SK-N-SH treated with all-trans-retinoic acid at 6 μM for 48 hours (cell line): ENCODE data around the gene YIF1A.

Experiments used
- ATAC-seq: fragments of 200-7000 bp; cut with Tn5 transposase; 3 replicates; pipeline ENCODE4 v1.9.1; 2020; ENCODE audit warnings: mild to moderate bottlenecking, moderate library complexity
- ARNTL ChIP-seq: fragments of 450-650 bp; formaldehyde crosslinking; IDR thresholded peaks from 2 replicates; pipeline ENCODE4 v1.5.0; 2020; ENCODE audit warnings: low read depth, mild to moderate bottlenecking, moderate library complexity, borderline replicate concordance
- BACH2 ChIP-seq: fragments of 250-450 bp; sonication (Bioruptor Pico); IDR thresholded peaks from 2 replicates; pipeline ENCODE4 v1.9.0; 2021; ENCODE audit warnings: mild to moderate bottlenecking, borderline replicate concordance
- CREB5 ChIP-seq: fragments of 250-450 bp; sonication (Bioruptor Pico); IDR thresholded peaks from 2 replicates; pipeline ENCODE4 v1.5.1; 2020; ENCODE audit warnings: low read depth, mild to moderate bottlenecking, moderate library complexity
- CSDC2 ChIP-seq: fragments of 250-450 bp; sonication (Bioruptor Pico); IDR thresholded peaks from 2 replicates; pipeline ENCODE4 v1.5.0; 2020; ENCODE audit warnings: mild to moderate bottlenecking, moderate library complexity
- ESRRG ChIP-seq: fragments of 250-450 bp; sonication (Bioruptor Pico); IDR thresholded peaks from 2 replicates; pipeline ENCODE4 v1.6.1; 2021; ENCODE audit warnings: mild to moderate bottlenecking
- GLIS3 ChIP-seq: fragments of 250-450 bp; sonication (Bioruptor Pico); IDR thresholded peaks from 2 replicates; pipeline ENCODE4 v1.5.0; 2020; ENCODE audit warnings: mild to moderate bottlenecking, moderate library complexity
- ISL1 ChIP-seq: fragments of 250-450 bp; sonication (Bioruptor Pico); IDR thresholded peaks from 2 replicates; pipeline ENCODE4 v2.1.2; 2022; ENCODE audit warnings: mild to moderate bottlenecking, moderate library complexity
- OSR1 ChIP-seq: fragments of 250-450 bp; sonication (Bioruptor Pico); IDR thresholded peaks from 2 replicates; pipeline ENCODE4 v1.8.0; 2022; ENCODE audit warnings: moderate library complexity, mild to moderate bottlenecking, inconsistent platforms
- PPARA ChIP-seq: fragments of 250-450 bp; sonication (Bioruptor Pico); IDR thresholded peaks from 2 replicates; pipeline ENCODE4 v1.5.0; 2020; ENCODE audit warnings: mild to moderate bottlenecking, borderline replicate concordance
- RARB ChIP-seq: fragments of 250-450 bp; sonication (Bioruptor Pico); IDR thresholded peaks from 2 replicates; pipeline ENCODE4 v1.8.0; 2021; ENCODE audit warnings: mild to moderate bottlenecking, moderate library complexity
- SNAI2 ChIP-seq: fragments of 250-450 bp; sonication (Bioruptor Pico); IDR thresholded peaks from 2 replicates; pipeline ENCODE4 v1.5.0; 2020; ENCODE audit warnings: mild to moderate bottlenecking, moderate library complexity
- ZC3H10 ChIP-seq: fragments of 250-450 bp; sonication (Bioruptor Pico); IDR thresholded peaks from 2 replicates; pipeline ENCODE4 v1.5.1; 2021; ENCODE audit warnings: mild to moderate bottlenecking, moderate library complexity
- ZFP3 ChIP-seq: fragments of 250-450 bp; sonication (Bioruptor Pico); IDR thresholded peaks from 2 replicates; pipeline ENCODE4 v1.5.0; 2020; ENCODE audit warnings: mild to moderate bottlenecking, moderate library complexity
- ZFP30 ChIP-seq: fragments of 450-650 bp; formaldehyde crosslinking; IDR thresholded peaks from 2 replicates; pipeline ENCODE4 v1.5.0; 2022; ENCODE audit warnings: mild to moderate bottlenecking, moderate library complexity
- ZNF565 ChIP-seq: fragments of 450-650 bp; formaldehyde crosslinking; conservative IDR thresholded peaks from 2 replicates; pipeline ENCODE4 v1.5.0; 2020; ENCODE audit warnings: low read depth, mild to moderate bottlenecking, moderate library complexity
- ZNF70 ChIP-seq: fragments of 450-650 bp; formaldehyde crosslinking; IDR thresholded peaks from 2 replicates; pipeline ENCODE4 v1.5.0; 2020; ENCODE audit warnings: mild to moderate bottlenecking, moderate library complexity
- ZNF8 ChIP-seq: fragments of 450-650 bp; formaldehyde crosslinking; IDR thresholded peaks from 2 replicates; pipeline ENCODE4 v1.5.0; 2020; ENCODE audit warnings: mild to moderate bottlenecking, moderate library complexity
- TF ChIP-seq, protein P1 (sequence below): fragments of 250-450 bp; sonication (Bioruptor Pico); IDR thresholded peaks from 2 replicates; pipeline ENCODE4 v1.5.1; 2021; ENCODE audit warnings: mild to moderate bottlenecking, moderate library complexity
- TF ChIP-seq, protein P2 (sequence below): fragments of 250-450 bp; sonication (Bioruptor Pico); IDR thresholded peaks from 2 replicates; pipeline ENCODE4 v1.8.0; 2021; ENCODE audit warnings: low read depth, mild to moderate bottlenecking, moderate library complexity, borderline replicate concordance
- TF ChIP-seq, protein P3 (sequence below): fragments of 250-450 bp; sonication (Bioruptor Pico); IDR thresholded peaks from 2 replicates; pipeline ENCODE4 v1.5.0; 2020; ENCODE audit warnings: mild to moderate bottlenecking, moderate library complexity
- TF ChIP-seq, protein P4 (sequence below): fragments of 250-450 bp; sonication (Bioruptor Pico); IDR thresholded peaks from 2 replicates; pipeline ENCODE4 v1.8.0; 2020; ENCODE audit warnings: mild to moderate bottlenecking, moderate library complexity, borderline replicate concordance

YIF1A gene

GRCh38 chr11:66239511-66239910 is 49.4 kb downstream of the YIF1A start:
- no peak for ATAC-seq
- TF ChIP-seq ZNF8 (CRISPR knock-in tag) (no peak), ISL1 (CRISPR knock-in tag) (no peak), ZC3H10 (no peak), OSR1 (CRISPR knock-in tag) (no peak), SNAI2 (CRISPR knock-in tag) (no peak), RARB (no peak), PPARA (no peak), ESRRG (CRISPR knock-in tag) (no peak), CSDC2 (CRISPR knock-in tag) (no peak), ZFP30 (CRISPR knock-in tag) (no peak), BACH2 (CRISPR knock-in tag) (no peak), ZNF70 (CRISPR knock-in tag) (no peak), ZNF565 (CRISPR knock-in tag) (no peak), GLIS3 (no peak), CREB5 (CRISPR knock-in tag) (no peak), ZFP3 (CRISPR knock-in tag) (no peak)
- TF ChIP-seq, protein P1, sequence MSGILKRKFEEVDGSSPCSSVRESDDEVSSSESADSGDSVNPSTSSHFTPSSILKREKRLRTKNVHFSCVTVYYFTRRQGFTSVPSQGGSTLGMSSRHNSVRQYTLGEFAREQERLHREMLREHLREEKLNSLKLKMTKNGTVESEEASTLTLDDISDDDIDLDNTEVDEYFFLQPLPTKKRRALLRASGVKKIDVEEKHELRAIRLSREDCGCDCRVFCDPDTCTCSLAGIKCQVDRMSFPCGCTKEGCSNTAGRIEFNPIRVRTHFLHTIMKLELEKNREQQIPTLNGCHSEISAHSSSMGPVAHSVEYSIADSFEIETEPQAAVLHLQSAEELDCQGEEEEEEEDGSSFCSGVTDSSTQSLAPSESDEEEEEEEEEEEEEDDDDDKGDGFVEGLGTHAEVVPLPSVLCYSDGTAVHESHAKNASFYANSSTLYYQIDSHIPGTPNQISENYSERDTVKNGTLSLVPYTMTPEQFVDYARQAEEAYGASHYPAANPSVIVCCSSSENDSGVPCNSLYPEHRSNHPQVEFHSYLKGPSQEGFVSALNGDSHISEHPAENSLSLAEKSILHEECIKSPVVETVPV (CRISPR knock-in tag) = no peak
- TF ChIP-seq, protein P2, sequence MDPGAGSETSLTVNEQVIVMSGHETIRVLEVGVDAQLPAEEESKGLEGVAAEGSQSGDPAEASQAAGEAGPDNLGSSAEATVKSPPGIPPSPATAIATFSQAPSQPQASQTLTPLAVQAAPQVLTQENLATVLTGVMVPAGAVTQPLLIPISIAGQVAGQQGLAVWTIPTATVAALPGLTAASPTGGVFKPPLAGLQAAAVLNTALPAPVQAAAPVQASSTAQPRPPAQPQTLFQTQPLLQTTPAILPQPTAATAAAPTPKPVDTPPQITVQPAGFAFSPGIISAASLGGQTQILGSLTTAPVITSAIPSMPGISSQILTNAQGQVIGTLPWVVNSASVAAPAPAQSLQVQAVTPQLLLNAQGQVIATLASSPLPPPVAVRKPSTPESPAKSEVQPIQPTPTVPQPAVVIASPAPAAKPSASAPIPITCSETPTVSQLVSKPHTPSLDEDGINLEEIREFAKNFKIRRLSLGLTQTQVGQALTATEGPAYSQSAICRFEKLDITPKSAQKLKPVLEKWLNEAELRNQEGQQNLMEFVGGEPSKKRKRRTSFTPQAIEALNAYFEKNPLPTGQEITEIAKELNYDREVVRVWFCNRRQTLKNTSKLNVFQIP (CRISPR knock-in tag) = no peak
- TF ChIP-seq, protein P3, sequence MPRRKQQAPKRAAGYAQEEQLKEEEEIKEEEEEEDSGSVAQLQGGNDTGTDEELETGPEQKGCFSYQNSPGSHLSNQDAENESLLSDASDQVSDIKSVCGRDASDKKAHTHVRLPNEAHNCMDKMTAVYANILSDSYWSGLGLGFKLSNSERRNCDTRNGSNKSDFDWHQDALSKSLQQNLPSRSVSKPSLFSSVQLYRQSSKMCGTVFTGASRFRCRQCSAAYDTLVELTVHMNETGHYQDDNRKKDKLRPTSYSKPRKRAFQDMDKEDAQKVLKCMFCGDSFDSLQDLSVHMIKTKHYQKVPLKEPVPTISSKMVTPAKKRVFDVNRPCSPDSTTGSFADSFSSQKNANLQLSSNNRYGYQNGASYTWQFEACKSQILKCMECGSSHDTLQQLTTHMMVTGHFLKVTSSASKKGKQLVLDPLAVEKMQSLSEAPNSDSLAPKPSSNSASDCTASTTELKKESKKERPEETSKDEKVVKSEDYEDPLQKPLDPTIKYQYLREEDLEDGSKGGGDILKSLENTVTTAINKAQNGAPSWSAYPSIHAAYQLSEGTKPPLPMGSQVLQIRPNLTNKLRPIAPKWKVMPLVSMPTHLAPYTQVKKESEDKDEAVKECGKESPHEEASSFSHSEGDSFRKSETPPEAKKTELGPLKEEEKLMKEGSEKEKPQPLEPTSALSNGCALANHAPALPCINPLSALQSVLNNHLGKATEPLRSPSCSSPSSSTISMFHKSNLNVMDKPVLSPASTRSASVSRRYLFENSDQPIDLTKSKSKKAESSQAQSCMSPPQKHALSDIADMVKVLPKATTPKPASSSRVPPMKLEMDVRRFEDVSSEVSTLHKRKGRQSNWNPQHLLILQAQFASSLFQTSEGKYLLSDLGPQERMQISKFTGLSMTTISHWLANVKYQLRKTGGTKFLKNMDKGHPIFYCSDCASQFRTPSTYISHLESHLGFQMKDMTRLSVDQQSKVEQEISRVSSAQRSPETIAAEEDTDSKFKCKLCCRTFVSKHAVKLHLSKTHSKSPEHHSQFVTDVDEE (CRISPR knock-in tag) = no peak
- TF ChIP-seq, protein P4, sequence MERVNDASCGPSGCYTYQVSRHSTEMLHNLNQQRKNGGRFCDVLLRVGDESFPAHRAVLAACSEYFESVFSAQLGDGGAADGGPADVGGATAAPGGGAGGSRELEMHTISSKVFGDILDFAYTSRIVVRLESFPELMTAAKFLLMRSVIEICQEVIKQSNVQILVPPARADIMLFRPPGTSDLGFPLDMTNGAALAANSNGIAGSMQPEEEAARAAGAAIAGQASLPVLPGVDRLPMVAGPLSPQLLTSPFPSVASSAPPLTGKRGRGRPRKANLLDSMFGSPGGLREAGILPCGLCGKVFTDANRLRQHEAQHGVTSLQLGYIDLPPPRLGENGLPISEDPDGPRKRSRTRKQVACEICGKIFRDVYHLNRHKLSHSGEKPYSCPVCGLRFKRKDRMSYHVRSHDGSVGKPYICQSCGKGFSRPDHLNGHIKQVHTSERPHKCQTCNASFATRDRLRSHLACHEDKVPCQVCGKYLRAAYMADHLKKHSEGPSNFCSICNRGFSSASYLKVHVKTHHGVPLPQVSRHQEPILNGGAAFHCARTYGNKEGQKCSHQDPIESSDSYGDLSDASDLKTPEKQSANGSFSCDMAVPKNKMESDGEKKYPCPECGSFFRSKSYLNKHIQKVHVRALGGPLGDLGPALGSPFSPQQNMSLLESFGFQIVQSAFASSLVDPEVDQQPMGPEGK (CRISPR knock-in tag) = no peak

GRCh38 chr11:66238786-66239413 is 50.0 kb downstream of the YIF1A start:
- no peak for TF ChIP-seq ISL1 (CRISPR knock-in tag)
- no peak for TF ChIP-seq CSDC2 (CRISPR knock-in tag)
- TF ChIP-seq ZNF8 (CRISPR knock-in tag) = no peak
- TF ChIP-seq ZFP30 (CRISPR knock-in tag) = no peak
- no peak for TF ChIP-seq ZNF70 (CRISPR knock-in tag)
- no peak for TF ChIP-seq SNAI2 (CRISPR knock-in tag)
- TF ChIP-seq ZFP3 (CRISPR knock-in tag) = no peak
- no peak for TF ChIP-seq ARNTL (CRISPR knock-in tag)
- TF ChIP-seq, protein P2 (CRISPR knock-in tag) = no peak
- no peak for TF ChIP-seq PPARA
- ATAC-seq = no peak
